Neural cell (in vitro differentiated cells): ENCODE results near the gene EMILIN2. TPM values are rescaled to one million over a fixed set of nuclear protein-coding genes. Genes with fewer than 3 reads are reported as not detected.
"Not testable (repeated sequence)": the region's sequence is repeated elsewhere in the genome, so short reads cannot be mapped to it uniquely, and the experiment has no call there.

Experiments
- H2AFZ ChIP-seq: fragments of 200-600, 300-800 bp; sonication (generic), shearing (Covaris generic); 2 replicates; pipeline ENCODE4 v1.6.0; 2014; ENCODE audit warnings: low read depth, mild to moderate bottlenecking, antibody characterized with exemption, low read length, moderate library complexity
- H3F3A ChIP-seq: fragments of 200-600 bp; shearing (Covaris generic); 2 replicates; pipeline ENCODE4 v1.6.1; 2016; ENCODE audit warnings: mild to moderate bottlenecking, moderate library complexity, mixed read lengths, antibody characterized with exemption, low read length; ENCODE audit not compliant: insufficient read depth, poor library complexity, severe bottlenecking
- H3K27ac ChIP-seq: fragments of 200-600, 300-800 bp; sonication (generic), shearing (Covaris generic); 2 replicates; pipeline ENCODE4 v1.5.1; 2014; ENCODE audit warnings: mild to moderate bottlenecking, low read length, moderate library complexity
- H3K27me3 ChIP-seq: fragments of 300-800, 200-600 bp; sonication (generic), shearing (Covaris generic); 2 replicates; pipeline ENCODE4 v1.6.0; 2014; ENCODE audit warnings: mild to moderate bottlenecking, low read depth, low read length, moderate library complexity; ENCODE audit not compliant: insufficient read depth
- H3K36me3 ChIP-seq: fragments of 300-800, 200-600 bp; sonication (generic), shearing (Covaris generic); 2 replicates; pipeline ENCODE4 v1.5.1; 2014; ENCODE audit warnings: mild to moderate bottlenecking, antibody characterized with exemption, low read length, moderate library complexity; ENCODE audit not compliant: insufficient read depth
- H3K4me2 ChIP-seq: fragments of 300-800, 200-600 bp; sonication (generic), shearing (Covaris generic); 2 replicates; pipeline ENCODE4 v1.6.0; 2014; ENCODE audit warnings: mild to moderate bottlenecking, low read length
- H3K4me3 ChIP-seq: fragments of 300-800, 200-600 bp; sonication (generic), shearing (Covaris generic); 2 replicates; pipeline ENCODE4 v1.5.1; 2014; ENCODE audit warnings: mild to moderate bottlenecking, low read length, moderate library complexity
- H3K79me2 ChIP-seq: fragments of 200-600 bp; shearing (Covaris generic); replicated peaks from 2 replicates; pipeline ENCODE4 v1.6.0; 2014; ENCODE audit warnings: mild to moderate bottlenecking, low read length, moderate library complexity; ENCODE audit not compliant: insufficient read depth
- H3K9ac ChIP-seq: fragments of 300-800, 200-600 bp; sonication (generic), shearing (Covaris generic); 2 replicates; pipeline ENCODE4 v1.6.1; 2016; ENCODE audit warnings: mild to moderate bottlenecking, low read length, mixed read lengths
- H3K9me2 ChIP-seq: fragments of 200-600 bp; shearing (Covaris generic); 2 replicates; pipeline ENCODE4 v1.6.1; 2016; ENCODE audit warnings: mild to moderate bottlenecking, low read length, mixed read lengths; ENCODE audit not compliant: insufficient read depth
- H3K9me3 ChIP-seq: fragments of 200-600, 300-800 bp; sonication (generic), shearing (Covaris generic); 2 replicates; pipeline ENCODE4 v1.6.1; 2016; ENCODE audit warnings: mild to moderate bottlenecking, mixed run types, low read length, moderate library complexity, mixed read lengths
- H4K20me1 ChIP-seq: fragments of 200-600 bp; shearing (Covaris generic); 2 replicates; pipeline ENCODE4 v1.6.1; 2016; ENCODE audit warnings: mild to moderate bottlenecking, mixed run types; ENCODE audit not compliant: insufficient read depth
- CTCF ChIP-seq: fragments of 450-650 bp; IDR thresholded peaks from 2 replicates; pipeline ENCODE4 v1.5.1; 2014; ENCODE audit warnings: antibody characterized with exemption, mild to moderate bottlenecking, moderate library complexity; ENCODE audit not compliant: poor library complexity, severe bottlenecking
- EP300 ChIP-seq: fragments of 450-650 bp; conservative IDR thresholded peaks from 2 replicates; pipeline ENCODE4 v1.6.1; 2014; ENCODE audit warnings: antibody characterized with exemption, mild to moderate bottlenecking, moderate library complexity; ENCODE audit not compliant: poor library complexity, severe bottlenecking
- EZH2 ChIP-seq: fragments of 200-600, 300-800 bp; shearing (Covaris generic), sonication (generic); IDR thresholded peaks from 2 replicates; pipeline ENCODE4 v1.6.1; 2014; ENCODE audit warnings: antibody characterized with exemption, low read length, borderline replicate concordance, mild to moderate bottlenecking; ENCODE audit not compliant: insufficient read depth, poor library complexity, severe bottlenecking
- MXI1 ChIP-seq: fragments of 450-650 bp; conservative IDR thresholded peaks from 2 replicates; pipeline ENCODE4 v1.6.1; 2014; ENCODE audit warnings: antibody characterized with exemption, mild to moderate bottlenecking; ENCODE audit not compliant: poor library complexity, severe bottlenecking
- POLR2AphosphoS5 ChIP-seq: IDR thresholded peaks from 2 replicates; pipeline ENCODE4 v1.6.1; 2012
- RAD21 ChIP-seq: fragments of 450-650 bp; conservative IDR thresholded peaks from 2 replicates; pipeline ENCODE4 v1.6.1; 2014; ENCODE audit warnings: antibody characterized with exemption, mild to moderate bottlenecking, moderate library complexity
- REST ChIP-seq: IDR thresholded peaks from 2 replicates; pipeline ENCODE4 v1.6.1; 2012; ENCODE audit warnings: borderline replicate concordance
- SMC3 ChIP-seq: fragments of 450-650 bp; conservative IDR thresholded peaks from 2 replicates; pipeline ENCODE4 v1.6.1; 2014; ENCODE audit warnings: antibody characterized with exemption, mild to moderate bottlenecking, moderate library complexity; ENCODE audit not compliant: poor library complexity
- TAF1 ChIP-seq: IDR thresholded peaks from 2 replicates; pipeline ENCODE4 v1.6.1; 2012; ENCODE audit warnings: low read depth
- polyA plus RNA-seq: library from polyadenylated mRNA; depleted of rRNA; stranded (reverse); fragments of >200 nt; gene quantifications from 2 replicates; pipeline ENCODE4 v1.2.3, GENCODE V29; 2014

The EMILIN2 gene
- polyA plus RNA-seq, 1 donor from 2014 or later = not detected

- Histone ChIP-seq H4K20me1 (no peaks in the 10 kb centered on the region), H3K9ac (no peak overlapping the region), H2AFZ (no peak overlapping the region), H3K9me2 (no peaks in the 10 kb centered on the region), H3K27ac (no peak overlapping the region), H3F3A (no peaks in the 10 kb centered on the region), H3K36me3 (no peaks in the 10 kb centered on the region), H3K4me3 (no peak overlapping the region), H3K9me3 (no peaks in the 10 kb centered on the region), H3K4me2 (no peak overlapping the region), H3K79me2 (no peaks in the 10 kb centered on the region), H3K27me3 (no peaks in the 10 kb centered on the region)
- no peak for TF ChIP-seq CTCF
- TF ChIP-seq SMC3 = no peak
- TF ChIP-seq EZH2 = no peak
- no peak for TF ChIP-seq POLR2AphosphoS5
- no peak for TF ChIP-seq EP300
- no peak for TF ChIP-seq RAD21
- no peak for TF ChIP-seq TAF1
- TF ChIP-seq MXI1 = no peak
- TF ChIP-seq REST = no peak
These were observed 40.5 kb upstream of the EMILIN2 start for GRCh38 chr18:2805970-2806943.

- H3K36me3 ChIP-seq, H3K4me2 ChIP-seq, H3K9ac ChIP-seq, H3K9me3 ChIP-seq, H4K20me1 ChIP-seq, H2AFZ ChIP-seq, H3K4me3 ChIP-seq, H3K79me2 ChIP-seq, H3K27me3 ChIP-seq, H3K27ac ChIP-seq, H3F3A ChIP-seq, H3K9me2 ChIP-seq: not testable (repeated sequence)
These were observed 38.2 kb upstream of the EMILIN2 start for GRCh38 chr18:2808640-2809039.

- H3K27me3 ChIP-seq, H3K27ac ChIP-seq, H3K79me2 ChIP-seq, H3K36me3 ChIP-seq, H3K4me2 ChIP-seq, H2AFZ ChIP-seq, H3K4me3 ChIP-seq, H3K9me2 ChIP-seq, H3K9me3 ChIP-seq, H3K9ac ChIP-seq, H3F3A ChIP-seq, H4K20me1 ChIP-seq: not testable (repeated sequence)
These were observed 37.1 kb upstream of the EMILIN2 start for GRCh38 chr18:2809666-2810183.
